ENCODE data around the gene DDAH2. TPM values are rescaled to one million over a fixed set of nuclear protein-coding genes. Genes with fewer than 3 reads are reported as not detected.

The DDAH2 gene
- total RNA-seq, 1 donor from 2014 or later: 90.9 TPM

DNA sequence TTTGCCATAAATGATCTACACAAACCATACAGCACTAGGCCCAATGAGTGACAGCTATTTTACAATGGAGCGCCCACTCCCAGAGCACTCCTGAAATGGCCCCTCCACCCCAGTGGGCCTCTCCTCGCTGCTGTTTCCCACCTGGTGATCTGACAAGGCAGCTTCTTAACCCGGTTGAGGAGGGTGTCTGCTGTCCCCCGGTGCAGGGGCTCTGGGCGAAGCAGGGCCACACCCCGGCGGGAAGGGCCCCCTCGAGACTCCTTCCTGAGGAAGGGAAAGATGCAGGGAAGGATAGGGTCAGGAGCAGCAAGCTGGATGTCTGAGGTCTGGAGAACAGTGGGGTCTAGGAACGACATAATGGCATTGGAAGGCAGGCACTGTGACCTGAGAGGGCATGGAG lies 36.2 kb downstream of the DDAH2 start:
- FAIRE-seq (no peak), DNase-seq (ENCODE audit: low spot score in 2 of 2) (no peak)

DNA sequence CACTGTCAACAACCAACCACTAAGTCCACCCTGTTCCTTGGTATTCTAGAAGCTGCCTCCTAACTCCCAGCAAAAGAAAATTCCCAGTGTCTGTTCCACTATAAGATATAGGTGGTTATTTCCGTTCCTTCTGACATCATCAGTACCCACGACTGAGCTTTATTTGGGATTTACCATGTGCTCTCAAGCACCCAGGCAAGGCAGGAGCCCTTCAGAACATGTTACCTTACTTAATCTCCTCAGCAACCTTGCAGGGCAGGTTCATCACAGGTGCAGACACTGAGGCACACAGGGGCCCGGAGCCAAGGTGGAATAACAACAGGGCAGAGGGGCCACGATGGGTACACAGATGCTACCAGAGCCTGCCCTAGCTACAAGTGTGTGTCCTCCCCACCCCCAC lies 36.7 kb downstream of the DDAH2 start:
- FAIRE-seq (no peak), DNase-seq (ENCODE audit: low spot score in 2 of 2) (no peak)

DNA sequence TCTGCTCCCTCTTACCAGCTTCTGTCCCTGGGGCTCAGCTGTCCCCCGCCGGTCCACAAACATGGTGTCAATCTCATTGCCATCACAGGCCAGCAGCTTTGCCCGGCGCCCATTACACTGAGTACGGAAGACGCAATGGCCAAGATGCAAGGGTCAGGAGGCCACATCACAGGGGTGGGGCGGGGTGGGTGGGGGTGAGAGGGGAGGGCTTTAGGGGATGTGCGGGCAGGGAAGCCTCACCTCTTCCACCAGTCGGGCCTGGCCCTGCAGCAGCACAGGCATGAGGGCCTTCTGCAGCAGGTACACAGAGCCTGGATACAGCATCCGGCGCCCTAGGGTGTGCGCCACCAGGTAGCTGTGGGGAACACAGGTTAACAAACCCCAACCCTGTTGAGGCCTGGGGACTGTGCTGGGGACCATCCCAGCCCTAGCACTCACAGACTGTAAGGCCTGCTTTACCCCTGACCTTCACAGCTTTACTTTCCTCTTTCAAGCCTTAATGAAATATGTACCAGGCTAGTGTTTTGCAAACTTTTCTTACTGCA lies 37.5 kb downstream of the DDAH2 start:
- FAIRE-seq (no peak), DNase-seq (ENCODE audit: low spot score in 2 of 2) (no peak)

DNA sequence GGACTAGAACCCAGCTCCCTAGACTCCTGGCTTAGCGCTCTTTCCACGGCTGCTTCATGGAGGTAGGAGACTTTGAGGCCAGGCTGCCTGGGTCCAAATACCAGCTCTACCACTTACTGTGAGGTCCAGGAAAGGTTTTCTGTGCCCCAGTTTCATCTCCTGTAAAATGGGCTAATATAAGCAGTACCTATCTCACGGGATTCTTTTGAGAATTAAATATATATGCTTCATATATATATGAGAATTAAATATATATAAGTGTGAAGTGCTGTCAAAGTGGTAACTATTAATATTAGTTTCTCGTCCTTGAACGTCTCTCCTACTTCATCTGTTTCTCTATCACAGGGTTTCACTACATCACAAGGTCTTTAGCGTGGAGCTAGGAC lies 38.0 kb downstream of the DDAH2 start:
- DNase-seq (ENCODE audit: low spot score in 2 of 2): no peak
- no peak for FAIRE-seq

DNA sequence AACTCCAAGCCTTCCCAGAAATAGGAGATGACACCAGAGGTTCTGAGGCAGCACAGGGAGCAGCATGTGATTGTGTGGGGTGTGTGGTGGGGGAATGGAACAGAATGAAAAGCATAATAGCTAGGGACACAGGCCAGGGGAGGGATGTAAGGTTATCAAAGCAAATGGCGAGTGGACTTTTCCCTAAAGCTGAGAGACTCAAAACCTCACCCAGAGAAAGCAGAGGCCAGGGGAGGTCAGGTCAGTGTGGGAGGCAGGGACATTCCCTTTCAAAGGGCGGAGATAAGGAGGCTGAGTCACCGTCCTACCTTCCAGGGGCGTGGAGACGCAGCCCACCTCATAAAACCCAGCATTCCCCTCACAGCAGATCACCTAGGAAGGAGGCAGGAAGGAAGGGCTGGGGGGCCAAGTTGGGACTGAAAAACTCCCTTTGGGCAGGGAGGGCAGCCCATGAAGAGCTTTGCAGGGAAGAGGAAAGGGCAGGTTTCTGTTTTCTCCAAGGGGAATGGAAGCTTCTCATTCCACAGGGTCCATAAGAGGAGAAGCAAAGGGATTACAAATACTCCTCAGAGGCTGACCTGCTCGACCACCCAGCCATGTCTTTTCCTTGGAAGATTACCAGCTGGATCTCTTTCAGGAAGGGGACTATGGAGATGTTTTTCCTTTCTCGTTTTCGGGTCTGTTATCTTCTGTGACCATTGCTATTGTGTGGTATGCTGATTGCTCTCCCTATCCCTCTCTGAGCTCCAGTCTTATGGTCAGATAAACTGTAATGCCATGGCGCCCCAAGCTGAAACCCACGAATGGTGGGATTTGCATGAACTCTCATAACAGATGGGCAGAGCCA lies 38.6 kb downstream of the DDAH2 start:
- no peak for DNase-seq (ENCODE audit: low spot score in 2 of 2)
- no peak for FAIRE-seq

DNA sequence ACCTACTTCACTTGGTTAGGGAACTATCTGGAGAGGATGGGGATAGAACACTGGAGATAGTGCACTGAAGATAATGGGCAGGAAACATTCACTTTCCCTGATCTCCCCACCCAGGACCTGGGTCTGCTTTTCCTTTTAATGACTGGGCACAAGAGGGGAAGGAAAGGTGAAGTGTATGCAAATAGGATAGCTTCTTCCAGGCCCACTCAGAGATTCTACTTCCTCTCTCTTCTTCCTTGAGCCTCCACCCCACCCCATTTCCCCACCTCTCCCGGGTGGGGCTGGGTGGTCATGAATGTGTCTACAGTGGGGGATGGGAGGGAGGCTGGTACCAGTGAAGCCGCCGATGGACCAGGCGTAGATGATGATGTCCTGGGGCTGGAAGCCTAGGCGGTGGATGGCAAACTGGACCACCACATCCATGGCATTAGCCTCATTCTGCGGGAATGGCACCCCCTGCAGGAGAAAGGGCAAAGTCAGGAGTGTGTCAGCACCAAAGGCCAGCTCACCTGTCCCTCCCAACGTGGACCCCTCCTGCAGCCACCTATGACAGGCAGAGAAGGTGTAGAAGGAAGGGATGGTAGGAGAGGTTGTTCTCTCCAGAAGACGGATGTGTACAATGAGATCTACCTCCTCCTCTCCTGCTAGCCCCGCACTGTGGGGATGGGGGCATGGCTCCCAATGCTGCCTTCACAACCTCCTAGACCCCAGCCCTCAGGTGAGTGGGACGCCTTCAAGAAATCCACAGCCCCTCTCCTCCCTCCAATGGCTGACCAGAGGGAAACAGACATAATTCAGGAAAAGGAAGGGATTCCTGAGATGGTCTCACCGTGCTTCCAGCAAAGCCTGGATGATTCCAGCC lies 39.6 kb downstream of the DDAH2 start:
- FAIRE-seq (no peak), DNase-seq (ENCODE audit: low spot score in 2 of 2) (no peak)

DNA sequence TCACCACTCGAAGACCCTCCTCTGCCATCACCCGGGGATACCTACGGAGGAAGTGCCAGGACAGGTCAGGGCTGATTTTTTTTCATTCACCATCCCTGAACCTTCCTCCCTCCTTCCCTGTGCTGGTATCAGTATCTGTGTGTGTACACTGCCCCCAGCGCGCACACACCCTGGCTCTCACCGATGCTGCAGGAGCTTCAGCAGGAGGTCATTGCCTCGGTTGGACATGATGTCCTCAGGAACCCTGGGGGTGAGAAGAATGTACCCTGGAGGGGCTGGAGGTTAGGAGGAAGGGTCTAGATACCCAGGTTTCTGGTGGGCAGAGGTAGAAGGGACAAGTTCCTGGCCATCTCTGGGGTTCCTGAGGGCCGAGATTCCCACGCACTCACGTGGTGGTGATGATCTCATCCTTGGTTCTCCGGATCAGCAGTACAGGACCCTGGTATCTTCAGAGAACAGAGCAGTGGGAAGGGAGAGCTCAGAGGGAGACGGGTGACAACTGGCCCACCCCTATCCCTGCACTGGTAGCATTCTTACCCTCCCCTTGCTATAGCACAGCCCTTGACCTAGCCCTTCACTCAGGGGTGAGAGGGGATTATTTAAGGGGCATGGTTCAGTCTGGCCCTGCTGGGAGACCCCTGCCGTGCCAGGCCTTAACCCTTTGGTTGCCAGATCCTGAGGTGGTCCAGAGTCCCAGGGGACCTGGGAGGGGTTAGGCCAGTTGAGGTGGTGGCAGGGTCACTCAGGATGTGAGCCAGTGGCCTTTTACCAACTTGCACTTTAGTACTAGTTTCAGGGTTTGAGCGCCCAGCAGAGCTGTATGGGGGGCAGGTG lies 41.0 kb downstream of the DDAH2 start:
- DNase-seq (ENCODE audit: low spot score in 2 of 2) (no peak), FAIRE-seq (no peak)

DNA sequence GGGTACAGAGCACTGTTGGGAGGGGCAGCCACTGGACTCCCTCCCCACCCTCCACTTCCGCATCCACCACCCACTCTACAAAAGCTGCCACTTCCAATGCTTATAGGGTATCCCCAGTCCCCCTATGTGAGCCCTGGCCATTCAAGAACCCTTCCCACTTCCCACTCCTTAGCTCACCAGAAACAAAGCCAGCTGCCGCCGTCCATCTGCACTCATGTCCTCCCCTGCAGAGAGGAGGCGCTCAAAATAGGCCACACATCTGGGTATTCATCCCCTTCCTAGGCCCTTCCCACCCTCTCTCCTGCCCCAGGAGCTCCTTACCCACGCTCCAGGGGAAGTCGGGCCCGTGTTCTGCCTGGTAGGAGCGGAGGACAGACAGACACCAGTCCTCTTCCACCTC lies 41.8 kb downstream of the DDAH2 start:
- FAIRE-seq: no peak
- no peak for DNase-seq (ENCODE audit: low spot score in 2 of 2)

DNA sequence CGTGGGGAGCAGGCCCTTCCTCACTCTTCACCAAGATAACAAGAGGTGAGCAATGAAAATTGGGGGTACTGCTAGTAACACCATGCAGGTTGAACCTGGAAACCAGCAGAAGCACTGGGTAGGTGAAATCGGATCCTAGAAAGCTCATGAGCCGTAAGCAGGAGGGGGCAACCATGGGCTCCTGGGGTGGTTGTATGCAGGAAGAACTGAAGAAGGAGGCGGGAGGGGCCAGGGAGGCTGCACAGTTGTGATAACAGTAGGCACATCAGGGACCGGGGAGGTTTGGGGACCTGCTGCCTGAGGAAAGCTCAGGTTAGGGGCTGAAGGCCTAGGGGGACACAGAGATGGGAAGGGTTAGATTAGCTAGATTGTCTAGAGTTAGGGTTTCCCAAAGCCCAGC lies 42.6 kb downstream of the DDAH2 start:
- FAIRE-seq (no peak), DNase-seq (ENCODE audit: low spot score in 2 of 2) (no peak)

DNA sequence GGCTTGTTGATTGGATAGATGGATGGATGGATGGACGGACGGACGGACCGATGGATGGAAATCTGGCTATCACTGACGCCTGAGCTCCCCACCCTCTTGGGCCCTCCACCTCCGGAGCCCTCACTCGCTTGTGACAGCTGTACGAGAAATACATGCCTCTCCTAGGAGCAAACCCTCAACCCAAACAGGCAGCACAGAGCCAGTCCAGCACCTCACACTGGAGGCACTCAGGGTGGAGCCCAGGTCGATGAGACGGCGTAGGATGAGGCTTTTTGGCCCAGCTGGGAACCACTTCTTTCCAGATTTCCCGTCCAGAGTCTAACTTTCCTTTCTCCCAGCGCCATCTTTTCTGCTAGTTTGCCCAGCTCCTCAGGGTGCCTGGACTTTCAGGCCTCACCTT lies 45.5 kb downstream of the DDAH2 start:
- FAIRE-seq (no peak), DNase-seq (ENCODE audit: low spot score in 2 of 2) (no peak)

DNA sequence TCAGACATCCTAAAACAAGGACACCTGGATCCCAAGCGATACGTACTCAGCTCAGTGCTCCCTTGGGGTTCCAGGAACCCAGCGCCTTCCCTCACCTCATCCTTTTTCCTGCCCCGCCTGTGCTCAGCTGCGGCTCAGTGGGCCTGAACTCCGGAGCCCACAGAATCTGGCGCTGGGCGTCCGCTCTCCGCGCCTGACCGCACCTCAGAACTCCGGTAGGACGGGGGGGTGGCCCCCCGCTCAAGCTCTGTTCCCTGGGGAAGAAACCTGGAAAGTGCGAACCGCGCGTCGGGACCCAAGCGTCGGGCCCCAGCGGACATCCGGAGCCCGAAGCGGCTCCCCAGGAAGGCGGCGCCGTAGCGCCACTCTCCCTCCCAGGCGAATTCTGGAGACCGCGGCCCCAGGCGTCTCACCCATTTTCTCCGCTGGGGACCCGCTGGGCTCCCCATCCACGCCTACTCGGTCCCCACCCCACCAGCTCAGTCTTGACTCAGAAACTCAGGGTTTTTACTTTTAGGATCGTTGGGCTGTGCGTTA lies 47.9 kb downstream of the DDAH2 start:
- FAIRE-seq (no peak), DNase-seq (ENCODE audit: low spot score in 2 of 2) (peak in 1 of 2 donors; percentile 67)

DNA sequence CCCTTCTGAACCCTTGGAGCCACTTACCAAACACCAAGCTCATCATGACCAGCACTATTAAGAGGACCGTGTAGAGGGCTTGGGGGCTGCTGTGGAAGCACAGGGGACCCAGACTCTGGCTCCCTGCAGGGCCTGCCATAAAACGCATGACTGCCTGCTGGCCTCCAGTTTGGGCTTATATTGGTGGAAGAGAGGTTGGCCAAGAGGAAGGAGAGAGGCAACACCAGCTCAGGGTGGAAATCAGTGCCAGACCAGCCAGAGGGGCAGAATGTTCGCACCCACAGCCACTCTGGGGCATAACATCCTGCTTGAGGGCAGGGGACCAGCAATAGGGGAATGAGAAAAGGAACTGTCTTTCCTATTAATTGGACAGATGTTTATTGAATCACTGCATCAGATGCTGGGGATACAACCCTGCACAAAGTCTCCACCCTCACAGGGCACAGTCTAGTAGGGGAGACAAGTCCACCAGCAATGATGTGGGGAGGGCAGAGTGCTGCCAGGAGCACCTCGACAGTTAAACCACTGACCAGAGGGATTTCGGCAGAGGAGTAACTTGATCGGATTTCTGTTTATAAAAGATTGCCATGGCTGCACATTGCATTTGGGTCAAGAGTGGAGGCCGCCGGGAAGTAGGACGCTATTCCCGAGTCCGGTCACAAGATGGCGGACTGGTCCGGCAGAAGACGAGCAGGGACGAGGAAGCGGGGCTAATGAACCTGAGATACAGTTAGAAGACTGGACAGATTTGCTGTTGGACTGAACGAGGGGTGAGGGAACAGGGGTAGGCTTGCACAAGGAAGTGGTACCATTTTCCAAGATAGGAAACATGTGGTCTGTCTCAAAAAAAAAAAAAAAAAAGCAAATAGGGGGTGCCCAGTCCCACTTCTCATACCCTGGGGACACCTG lies 48.6 kb downstream of the DDAH2 start, which contains the start of gene LY6G5C:
Gene LY6G5C, minus strand, starts transcription at position 842 of the 909 bp plus-strand sequence. Its CDS starts 694 bp downstream, at position 148.
- FAIRE-seq: no peak
- DNase-seq (ENCODE audit: low spot score in 2 of 2): peak; percentile 71 to 83

DNA sequence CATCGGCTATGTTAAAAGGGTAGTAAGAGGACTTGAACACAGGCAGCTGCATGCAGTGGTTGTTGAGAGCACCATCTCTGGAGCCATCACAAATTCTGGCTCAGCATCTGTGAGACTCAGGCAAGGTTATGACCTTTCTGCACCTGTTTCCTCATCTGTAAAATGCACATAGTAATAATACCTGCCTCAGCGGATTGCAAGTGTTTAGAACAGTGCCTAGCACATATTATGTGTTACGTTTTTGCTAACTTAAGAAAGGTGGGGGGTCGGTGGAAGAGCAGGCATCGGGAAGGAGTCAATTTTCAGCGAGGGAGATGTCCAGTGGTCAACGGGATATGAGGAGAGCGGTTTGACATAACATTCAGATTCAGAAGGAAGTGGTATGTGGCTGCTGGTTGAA lies 51.1 kb downstream of the DDAH2 start:
- DNase-seq (ENCODE audit: low spot score in 2 of 2) (no peak), FAIRE-seq (no peak)

Small RNA genes within 50 kb of the gene (small RNA-seq; reads per million reads assigned to genes)
- not detected for gene LY6G6D
- not detected for gene MIR4646
- not detected for gene MSH5-SAPCD1
- gene RF00019: not detected
- gene RNU6-850P: not detected
- gene SAPCD1: not detected

Other genes starting within 250 kb of the DDAH2 start
- 0.41 TPM for gene MICB, start 231.2 kb downstream of the DDAH2 start, total RNA-seq
- gene MCCD1, start 200.3 kb downstream of the DDAH2 start, total RNA-seq: not detected
- 318 TPM for gene DDX39B, start 187.3 kb downstream of the DDAH2 start, total RNA-seq
- gene ATP6V1G2, start 182.7 kb downstream of the DDAH2 start, total RNA-seq: 54.6 TPM
- 20.4 TPM for gene NFKBIL1, start 181.7 kb downstream of the DDAH2 start, total RNA-seq
- gene LTA, start 157.0 kb downstream of the DDAH2 start, total RNA-seq: not detected
- gene TNF, start 153.7 kb downstream of the DDAH2 start, total RNA-seq: not detected
- gene LTB, start 146.9 kb downstream of the DDAH2 start, total RNA-seq: not detected
- gene LST1, start 143.0 kb downstream of the DDAH2 start, total RNA-seq: 1.2 TPM
- not detected for gene NCR3, start 136.3 kb downstream of the DDAH2 start, total RNA-seq
- gene AIF1, start 114.1 kb downstream of the DDAH2 start, total RNA-seq: 6.9 TPM
- 30.6 TPM for gene PRRC2A, start 108.6 kb downstream of the DDAH2 start, total RNA-seq
- 150 TPM for gene BAG6, start 76.6 kb downstream of the DDAH2 start, total RNA-seq
- 0.41 TPM for gene APOM, start 73.4 kb downstream of the DDAH2 start, total RNA-seq
- 16.7 TPM for gene C6orf47, start 68.5 kb downstream of the DDAH2 start, total RNA-seq
- gene GPANK1, start 64.3 kb downstream of the DDAH2 start, total RNA-seq: 11.4 TPM
- gene CSNK2B, start 63.2 kb downstream of the DDAH2 start, total RNA-seq: 66.0 TPM
- gene LY6G5B, start 59.3 kb downstream of the DDAH2 start, total RNA-seq: 1.6 TPM
- gene LY6G5C, start 48.2 kb downstream of the DDAH2 start, total RNA-seq: 5.3 TPM
- 41.6 TPM for gene ABHD16A, start 26.0 kb downstream of the DDAH2 start, total RNA-seq
- not detected for gene LY6G6F, start 22.4 kb downstream of the DDAH2 start, total RNA-seq
- not detected for gene LY6G6D, start 14.0 kb downstream of the DDAH2 start, total RNA-seq
- not detected for gene LY6G6C, start 7.6 kb downstream of the DDAH2 start, total RNA-seq
- gene MPIG6B, start 5.9 kb downstream of the DDAH2 start, total RNA-seq: not detected
- gene CLIC1, start 7.2 kb upstream of the DDAH2 start, total RNA-seq: 26.1 TPM
- gene MSH5, start 10.7 kb upstream of the DDAH2 start, total RNA-seq: 2.9 TPM
- gene SAPCD1, start 33.4 kb upstream of the DDAH2 start, total RNA-seq: 0.82 TPM
- under 0.01 TPM for gene VWA7, start 48.0 kb upstream of the DDAH2 start, total RNA-seq
- gene VARS1, start 66.5 kb upstream of the DDAH2 start, total RNA-seq: 34.6 TPM
- gene LSM2, start 77.7 kb upstream of the DDAH2 start, total RNA-seq: 23.6 TPM
- gene HSPA1L, start 86.0 kb upstream of the DDAH2 start, total RNA-seq: 5.7 TPM
- gene HSPA1A, start 86.2 kb upstream of the DDAH2 start, total RNA-seq: 111 TPM
- 180 TPM for gene HSPA1B, start 98.4 kb upstream of the DDAH2 start, total RNA-seq
- gene NEU1, start 133.5 kb upstream of the DDAH2 start, total RNA-seq: 19.6 TPM
- not detected for gene SLC44A4, start 149.7 kb upstream of the DDAH2 start, total RNA-seq
- gene EHMT2, start 168.4 kb upstream of the DDAH2 start, total RNA-seq: 102 TPM
- gene ZBTB12, start 172.8 kb upstream of the DDAH2 start, total RNA-seq: 25.7 TPM
- gene C2, start 198.4 kb upstream of the DDAH2 start, total RNA-seq: 3.7 TPM
- 0.82 TPM for gene CFB, start 216.8 kb upstream of the DDAH2 start, total RNA-seq
- gene NELFE, start 229.7 kb upstream of the DDAH2 start, total RNA-seq: 45.7 TPM
- gene SKIC2, start 229.9 kb upstream of the DDAH2 start, total RNA-seq: 30.2 TPM
- 7.3 TPM for gene DXO, start 242.8 kb upstream of the DDAH2 start, total RNA-seq